Forelimb muscle (tissue), 1 donor: Measurements from ENCODE around the gene OOSP4A. TPM values are rescaled to one million over a fixed set of nuclear protein-coding genes. Genes with fewer than 3 reads are reported as not detected.
"Not testable (repeated sequence)": the region's sequence is repeated elsewhere in the genome, so short reads cannot be mapped to it uniquely, and the experiment has no call there.

ENCODE experiments used
- DNase-seq: peaks from one replicate; pipeline ENCODE4 v3.0.0-alpha.2; 2013; ENCODE audit warnings: low read depth
- polyA plus RNA-seq: library from polyadenylated mRNA; unstranded; fragments of 120-200 nt; gene quantifications from one replicate; pipeline ENCODE4 v1.2.1, GENCODE V29; 2013; ENCODE audit not compliant: insufficient read length

The OOSP4A gene
- polyA plus RNA-seq, 1 donor, result not detected

DNA sequence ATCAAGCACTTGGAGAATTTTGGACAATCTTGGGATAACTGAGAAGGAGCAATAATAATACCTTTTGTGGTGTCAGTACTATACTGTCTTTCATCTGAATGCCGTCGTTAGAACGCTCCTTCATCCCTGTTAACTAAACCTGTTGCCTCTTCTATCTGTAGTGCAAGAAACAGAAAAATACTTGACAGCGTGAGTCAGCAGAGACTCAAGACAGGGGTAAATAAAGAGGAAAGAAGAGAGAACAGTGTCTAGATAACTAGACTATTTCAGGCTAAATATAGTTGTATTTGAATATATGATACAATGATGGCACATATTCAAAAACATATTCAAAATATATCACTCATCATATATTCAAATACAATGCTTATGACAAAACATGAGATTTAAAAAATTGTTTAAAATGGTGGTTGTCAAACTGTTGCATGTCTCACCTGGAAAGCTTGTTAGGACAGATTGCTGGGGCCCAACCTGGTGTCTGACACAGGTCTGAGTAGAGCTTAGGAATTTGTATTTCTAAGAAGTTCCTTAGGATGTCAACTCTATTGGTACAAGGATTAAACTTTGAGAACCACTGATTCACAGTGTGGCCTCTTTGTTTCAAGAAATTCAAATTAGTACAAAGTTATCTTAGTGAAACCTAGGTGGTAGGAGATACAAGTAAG lies 17.4 kb downstream of the OOSP4A start:
- no peak for DNase-seq

DNA sequence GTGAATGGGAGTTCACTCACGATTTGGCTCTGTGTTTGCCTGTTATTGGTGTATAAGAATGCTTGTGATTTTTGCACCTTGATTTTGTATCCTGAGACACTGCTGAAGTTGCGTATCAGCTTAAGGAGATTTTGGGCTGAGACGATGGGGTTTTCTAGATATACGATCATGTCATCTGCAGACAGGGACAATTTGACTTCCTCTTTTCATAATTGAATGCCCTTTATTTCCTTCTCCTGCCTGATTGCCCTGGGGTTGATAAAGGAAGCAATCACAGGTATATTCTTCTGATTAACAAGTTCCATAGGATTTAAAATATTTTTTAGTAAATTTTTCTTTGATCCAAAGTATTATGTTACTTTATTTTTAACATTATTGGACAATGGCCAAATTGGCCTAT lies 18.2 kb downstream of the OOSP4A start:
- not testable (repeated sequence) for DNase-seq

DNA sequence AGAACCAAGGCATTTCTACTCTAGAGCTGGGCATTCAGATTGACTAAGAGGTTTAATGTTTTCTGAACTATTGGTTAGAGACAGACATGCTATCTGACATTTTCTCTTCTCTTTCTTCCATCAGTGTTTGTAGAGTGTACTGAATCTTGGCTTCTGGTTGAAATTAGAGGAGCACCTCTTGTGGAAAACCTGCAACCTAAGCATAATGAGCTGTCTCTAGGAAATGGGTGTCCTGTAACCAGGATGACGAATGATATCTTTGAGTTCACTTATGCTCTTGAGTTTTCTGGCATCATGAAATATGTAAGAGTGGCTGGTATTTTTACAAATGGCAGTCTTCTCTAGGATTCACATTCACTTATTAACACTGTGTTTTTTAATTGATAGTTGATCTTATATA lies 19.4 kb downstream of the OOSP4A start:
- DNase-seq, result no peak

DNA sequence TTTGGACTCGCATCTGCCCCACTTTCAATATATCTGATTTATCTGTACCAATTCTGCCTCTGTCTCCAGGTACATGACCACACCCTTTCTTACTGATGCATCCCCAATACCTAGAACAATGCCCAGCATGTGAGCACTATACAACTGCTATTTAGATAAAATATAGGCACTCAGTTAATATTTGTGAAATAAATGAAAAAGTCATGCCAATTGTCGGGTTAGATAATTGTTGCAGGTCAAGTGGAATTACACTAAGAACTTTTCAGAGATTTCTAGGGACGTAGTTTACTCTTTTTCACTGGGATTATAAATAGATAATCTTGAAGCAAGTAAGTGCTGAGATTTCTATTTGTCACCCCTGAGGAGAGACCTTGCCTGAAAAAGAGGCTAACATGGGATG lies 20.5 kb downstream of the OOSP4A start:
- DNase-seq, result no peak

DNA sequence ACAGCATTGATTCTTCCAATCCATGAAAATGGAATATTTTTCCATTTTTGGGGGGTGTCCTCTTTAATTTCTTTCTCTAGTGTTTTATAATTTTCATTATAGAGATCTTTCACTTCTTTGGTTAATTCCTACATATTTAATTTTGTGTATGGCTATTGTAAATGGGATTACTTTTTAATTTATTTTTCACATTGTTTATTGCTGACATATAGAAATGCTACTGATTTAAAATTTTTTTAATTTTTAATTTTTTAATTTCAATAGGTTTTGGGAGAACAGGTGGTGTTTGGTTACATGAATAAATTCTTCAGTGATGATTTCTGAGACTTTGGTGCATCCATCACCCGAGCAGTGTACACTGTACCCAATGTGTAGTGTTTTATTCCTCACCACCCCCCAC lies 26.6 kb downstream of the OOSP4A start:
- no peak for DNase-seq

DNA sequence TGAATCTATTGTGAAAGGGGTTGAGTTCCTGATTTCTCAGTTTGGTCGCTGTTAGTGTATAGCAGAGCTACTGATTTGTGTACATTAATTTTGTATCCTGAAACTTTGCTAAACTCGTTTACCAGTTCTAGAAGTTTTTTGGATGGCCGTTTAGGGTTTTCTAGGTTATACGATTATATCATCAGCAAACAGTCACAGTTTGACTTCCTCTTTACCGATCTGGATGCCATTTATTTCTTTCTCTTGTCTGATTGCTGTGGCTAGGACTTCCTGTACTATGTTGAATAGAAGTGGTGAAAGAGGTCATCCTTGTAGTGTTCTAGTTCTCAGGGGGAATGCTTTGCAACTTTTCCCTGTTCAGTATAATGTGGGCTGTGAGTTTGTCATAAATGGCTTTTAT lies 28.6 kb downstream of the OOSP4A start:
- no peak for DNase-seq

DNA sequence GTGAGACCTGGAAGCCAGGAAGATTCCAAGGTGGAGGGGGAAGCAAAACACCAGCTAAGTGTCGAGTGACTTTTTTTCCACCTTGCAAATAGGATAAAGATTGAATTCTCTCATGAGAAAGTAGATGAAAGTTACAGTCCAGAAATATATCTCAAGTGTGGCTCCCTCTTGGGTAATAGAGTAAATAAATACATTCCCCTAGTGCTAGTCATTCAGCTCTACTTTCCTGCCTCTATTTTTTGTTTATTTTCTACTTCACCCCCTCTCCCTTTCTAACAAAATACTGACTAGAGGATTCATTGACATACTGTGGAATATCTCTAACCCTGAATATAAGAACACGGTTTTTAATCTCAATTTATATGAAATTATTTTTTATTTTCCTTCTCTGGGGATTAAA lies 34.0 kb downstream of the OOSP4A start:
- DNase-seq, result no peak

DNA sequence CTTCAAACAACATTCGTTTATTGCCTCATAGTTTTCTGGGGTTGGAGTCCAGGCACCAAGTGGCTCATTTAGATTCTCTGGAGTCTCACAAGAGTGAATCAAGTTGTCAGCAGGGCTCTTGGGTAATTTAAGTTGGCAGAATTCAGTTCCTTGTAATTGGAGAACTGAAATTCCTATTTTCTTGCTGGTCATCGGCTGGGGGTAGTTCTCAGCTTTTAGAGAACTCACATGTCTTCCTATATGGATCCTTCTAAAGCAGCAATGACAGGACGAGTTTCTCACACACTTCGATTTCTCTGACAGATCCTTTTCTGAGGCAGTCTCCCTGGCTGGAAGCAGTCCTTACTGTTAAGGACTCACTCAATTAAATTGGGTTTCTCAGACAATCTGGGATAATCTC lies 35.9 kb downstream of the OOSP4A start:
- DNase-seq, result no peak

DNA sequence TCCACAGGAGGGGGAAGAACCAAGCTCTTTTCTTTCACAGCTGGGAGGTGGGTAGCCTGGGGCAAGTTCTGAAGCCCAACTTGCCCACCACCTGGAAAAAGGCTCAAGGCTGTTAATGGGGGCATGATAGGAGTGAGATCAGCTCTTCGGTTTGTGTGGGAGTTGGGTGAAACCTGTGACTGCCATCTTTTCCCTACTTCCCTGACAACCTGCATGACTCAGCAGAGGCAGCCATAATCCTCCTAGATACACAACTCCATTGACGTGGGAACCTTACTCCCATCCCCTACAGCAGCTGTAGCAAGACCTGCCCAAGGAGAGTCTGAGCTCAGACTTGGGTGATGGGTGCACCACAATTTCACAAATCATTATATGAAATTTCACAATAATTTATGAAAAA lies 39.9 kb downstream of the OOSP4A start:
- DNase-seq, result no peak

DNA sequence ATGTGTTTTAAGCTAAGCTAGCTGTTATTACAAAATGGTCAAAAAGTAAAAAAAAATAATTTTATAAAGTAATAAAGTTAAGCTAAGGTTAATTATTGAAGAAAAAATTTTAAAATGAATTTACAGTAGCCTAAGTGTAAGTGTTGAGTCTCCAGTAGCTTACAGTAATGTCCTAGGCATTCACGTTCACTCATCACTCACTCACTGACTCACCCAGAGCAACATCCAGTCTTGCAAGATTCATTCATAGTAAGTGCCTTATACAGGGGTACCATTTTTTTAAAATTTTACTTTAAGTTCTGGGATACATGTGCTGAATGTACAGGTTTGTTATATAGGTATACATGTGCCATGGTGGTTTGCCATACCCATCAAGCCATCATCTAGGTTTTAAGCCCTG lies 41.5 kb downstream of the OOSP4A start:
- DNase-seq, result no peak

DNA sequence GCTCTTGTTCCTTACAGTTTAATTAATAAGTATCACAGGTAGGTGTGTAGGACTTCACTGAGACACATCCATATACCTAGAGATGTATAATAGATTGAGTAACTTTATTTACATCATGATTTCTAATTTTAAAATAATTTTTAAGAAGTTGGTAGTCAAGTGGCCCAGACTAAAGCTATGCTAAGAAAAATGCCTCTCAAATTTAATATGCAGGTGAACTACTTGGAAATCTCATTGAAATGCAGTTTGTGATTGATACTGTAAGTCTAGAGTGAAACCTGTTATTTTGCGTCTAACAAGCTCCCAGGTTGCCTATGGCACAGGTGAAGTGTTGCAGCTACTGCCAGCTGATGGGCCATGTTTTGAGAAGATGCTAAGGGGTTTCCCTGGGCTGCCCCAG lies 53.0 kb downstream of the OOSP4A start, which contains the start of gene OOSP4B:
TSS of gene OOSP4B (plus strand) at position 301 of the 400 bp plus-strand sequence.
- no peak for DNase-seq

DNA sequence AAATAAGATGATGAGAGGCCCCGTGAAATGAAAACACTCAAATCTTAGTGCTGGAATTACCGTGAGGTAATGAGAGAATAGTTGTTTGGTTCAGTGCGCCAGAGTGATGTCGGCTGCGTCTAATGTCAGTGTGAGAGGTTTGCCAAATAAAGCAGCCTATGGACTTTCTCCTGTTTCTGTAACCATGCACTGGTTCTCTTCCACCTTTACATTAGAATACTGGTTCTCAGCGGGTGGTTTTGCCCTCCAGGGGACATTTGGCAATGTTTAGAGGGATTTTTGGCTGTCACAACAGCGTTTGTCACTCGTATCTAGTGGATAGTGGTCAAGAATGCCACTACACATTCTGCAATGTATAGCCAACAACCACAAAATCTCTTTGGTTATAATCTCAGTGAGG lies 54.2 kb downstream of the OOSP4A start:
- no peak for DNase-seq

Other genes with a start within 250 kb of the OOSP4A start
- 4.7 TPM for gene STX3, start 208.7 kb upstream of the OOSP4A start, polyA plus RNA-seq
- 31.6 TPM for gene MRPL16, start 153.3 kb upstream of the OOSP4A start, polyA plus RNA-seq
- gene CBLIF, start 118.5 kb upstream of the OOSP4A start, polyA plus RNA-seq, result not detected
- 0.23 TPM for gene TCN1, start 97.5 kb upstream of the OOSP4A start, polyA plus RNA-seq
- not detected for gene OOSP3, start 85.3 kb upstream of the OOSP4A start, polyA plus RNA-seq
- not detected for gene OOSP1, start 25.6 kb upstream of the OOSP4A start, polyA plus RNA-seq
- not detected for gene OOSP4B, start 53.1 kb downstream of the OOSP4A start, polyA plus RNA-seq
- not detected for gene OOSP2, start 76.4 kb downstream of the OOSP4A start, polyA plus RNA-seq
- gene MS4A3, start 92.6 kb downstream of the OOSP4A start, polyA plus RNA-seq, result 0.80 TPM
- 0.37 TPM for gene MS4A2, start 124.6 kb downstream of the OOSP4A start, polyA plus RNA-seq
- gene MS4A6A, start 219.1 kb downstream of the OOSP4A start, polyA plus RNA-seq, result 17.6 TPM